AG04449 (cell line): Measurements from ENCODE around the gene THRB.
"Not testable (repeated sequence)": the region's sequence is repeated elsewhere in the genome, so short reads cannot be mapped to it uniquely, and the experiment has no call there.

ENCODE experiments used
- CTCF ChIA-PET: fragments of 350-600 bp; formaldehyde crosslinking; extraction: SDS; loops from one replicate; lab custom pipeline; 2021; ENCODE audit warnings: antibody characterized with exemption; lab: Yijun Ruan, JAX
- POLR2A ChIA-PET: fragments of 400-600, 350-600 bp; formaldehyde crosslinking; extraction: SDS; loops from one replicate; lab custom pipeline; 2020; ENCODE audit warnings: antibody characterized with exemption, inconsistent platforms; lab: Yijun Ruan, JAX
- DNase-seq: peaks from one replicate; pipeline ENCODE4 v3.0.0-alpha.2; 2010; ENCODE audit warnings: low read depth, low spot score
- H3K4me3 ChIP-seq: 2 replicates; pipeline ENCODE4 v1.5.1; 2011; ENCODE audit warnings: low read depth, mild to moderate bottlenecking, control low read depth, low read length
- TF ChIP-seq, protein P1 (sequence below): IDR thresholded peaks from one replicate; pipeline ENCODE4 v1.5.1; 2011; ENCODE audit warnings: mild to moderate bottlenecking, moderate library complexity, low read length, control low read depth, inconsistent platforms; ENCODE audit not compliant: insufficient read depth; ENCODE audit errors: missing control alignments

The THRB gene

GRCh38 chr3:24096271-24096670, 398.4 kb downstream of the THRB start:
- no peak for DNase-seq

DNA sequence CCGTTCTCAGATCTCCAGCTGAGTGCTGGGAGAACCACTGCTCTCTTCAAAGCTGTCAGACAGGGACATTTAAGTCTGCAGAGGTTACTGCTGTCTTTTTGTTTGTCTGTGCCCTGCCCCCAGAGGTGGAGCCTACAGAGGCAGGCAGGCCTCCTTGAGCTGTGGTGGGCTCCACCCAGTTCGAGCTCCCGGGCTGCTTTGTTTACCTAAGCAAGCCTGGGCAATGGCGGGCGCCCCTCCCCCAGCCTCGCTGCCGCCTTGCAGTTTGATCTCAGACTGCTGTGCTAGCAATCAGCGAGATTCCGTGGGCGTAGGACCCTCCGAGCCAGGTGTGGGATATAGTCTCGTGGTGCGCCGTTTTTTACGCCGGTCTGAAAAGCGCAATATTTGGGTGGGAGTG, 399.8 kb downstream of the THRB start:
- POLR2A ChIA-PET, DNase-seq, H3K4me3 ChIP-seq, CTCF ChIA-PET: not testable (repeated sequence)

More at GRCh38 chr3:24096271-24096670, 398.4 kb downstream of the THRB start:
- ChIA-PET POLR2A (no interaction called here), CTCF (no interaction called here)
- H3K4me3 ChIP-seq: no peak overlapping the region
- TF ChIP-seq, protein P1, sequence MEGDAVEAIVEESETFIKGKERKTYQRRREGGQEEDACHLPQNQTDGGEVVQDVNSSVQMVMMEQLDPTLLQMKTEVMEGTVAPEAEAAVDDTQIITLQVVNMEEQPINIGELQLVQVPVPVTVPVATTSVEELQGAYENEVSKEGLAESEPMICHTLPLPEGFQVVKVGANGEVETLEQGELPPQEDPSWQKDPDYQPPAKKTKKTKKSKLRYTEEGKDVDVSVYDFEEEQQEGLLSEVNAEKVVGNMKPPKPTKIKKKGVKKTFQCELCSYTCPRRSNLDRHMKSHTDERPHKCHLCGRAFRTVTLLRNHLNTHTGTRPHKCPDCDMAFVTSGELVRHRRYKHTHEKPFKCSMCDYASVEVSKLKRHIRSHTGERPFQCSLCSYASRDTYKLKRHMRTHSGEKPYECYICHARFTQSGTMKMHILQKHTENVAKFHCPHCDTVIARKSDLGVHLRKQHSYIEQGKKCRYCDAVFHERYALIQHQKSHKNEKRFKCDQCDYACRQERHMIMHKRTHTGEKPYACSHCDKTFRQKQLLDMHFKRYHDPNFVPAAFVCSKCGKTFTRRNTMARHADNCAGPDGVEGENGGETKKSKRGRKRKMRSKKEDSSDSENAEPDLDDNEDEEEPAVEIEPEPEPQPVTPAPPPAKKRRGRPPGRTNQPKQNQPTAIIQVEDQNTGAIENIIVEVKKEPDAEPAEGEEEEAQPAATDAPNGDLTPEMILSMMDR: no peak

- no peak for DNase-seq
- ChIA-PET POLR2A (no interaction called here), CTCF (interaction anchor here (0.8 to 2.8 kb wide), 12 partner anchors 9 to 174 kb away, joined by 3 to 23 read pairs (median 4); no protein-coding TSS in a partner anchor)
- H3K4me3 ChIP-seq: no peak overlapping the region
- TF ChIP-seq, protein P1: peak; percentile 50
These were observed 405.9 kb downstream of the THRB start for GRCh38 chr3:24088782-24089181.

DNA sequence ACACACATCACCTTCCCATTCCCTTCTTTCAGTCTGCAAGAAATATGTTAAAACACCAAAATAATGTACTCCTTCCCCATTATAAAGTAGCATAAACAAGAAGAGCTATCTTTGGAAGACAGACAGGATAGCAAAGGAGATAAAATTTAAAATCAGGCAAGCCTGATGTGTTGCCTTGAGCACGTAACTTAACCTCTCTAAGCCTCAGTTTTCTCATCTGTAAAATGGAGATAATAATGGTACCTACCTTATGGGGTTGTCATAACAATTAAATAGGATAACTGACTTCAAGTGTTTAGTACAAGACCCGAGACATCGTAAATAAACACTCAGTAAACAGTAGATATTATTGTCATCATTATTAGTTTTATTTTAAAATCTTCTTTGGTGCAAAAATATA, 407.2 kb downstream of the THRB start:
- TF ChIP-seq, protein P1: no peak
- ChIA-PET CTCF (interaction anchor here (0.7 to 2.8 kb wide), 6 partner anchors 13 to 154 kb away, joined by 3 to 23 read pairs (median 8); no protein-coding TSS in a partner anchor), POLR2A (no interaction called here)
- no peak for DNase-seq
- H3K4me3 ChIP-seq: no peak overlapping the region

DNA sequence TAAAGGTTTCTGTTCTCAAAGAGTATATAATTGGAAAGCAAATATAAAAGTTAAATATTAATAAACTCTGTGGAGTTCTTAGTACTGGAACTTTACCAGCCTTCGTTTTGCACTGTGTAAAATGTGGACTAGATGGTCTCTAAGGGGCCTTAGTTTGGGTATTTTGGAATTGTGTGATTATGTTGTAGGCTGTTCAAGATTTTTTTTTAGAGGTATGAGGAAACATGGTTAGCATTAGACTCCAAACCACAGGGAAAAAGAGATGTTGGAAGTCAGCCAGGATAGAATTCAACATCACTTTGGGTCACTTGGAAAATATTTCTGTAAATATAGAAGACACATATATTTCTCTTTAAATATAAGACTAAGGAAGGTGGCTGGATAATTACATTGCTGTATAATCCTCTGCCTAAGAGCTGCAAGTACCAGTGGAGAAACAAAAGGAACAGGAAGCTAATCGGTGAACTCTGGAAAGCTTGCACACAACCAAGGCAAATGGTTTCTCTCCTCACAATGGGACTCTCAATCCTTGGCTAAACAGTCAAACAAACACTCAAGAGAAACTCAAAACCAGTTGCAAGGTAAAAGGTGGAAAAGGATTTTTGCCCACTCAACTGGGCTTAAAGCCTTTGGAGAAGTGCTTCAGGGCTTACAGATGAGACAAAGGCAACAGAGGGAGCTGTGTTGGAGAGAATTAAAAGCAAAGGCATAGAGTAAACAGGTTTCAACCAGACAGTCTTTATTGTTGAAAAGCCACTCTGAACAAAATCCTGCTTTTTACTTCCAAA, 407.8 kb downstream of the THRB start:
- H3K4me3 ChIP-seq: no peak overlapping the region
- ChIA-PET POLR2A (no interaction called here), CTCF (interaction anchor here (0.7 to 2.8 kb wide), 4 partner anchors 14 to 151 kb away, joined by 3 to 23 read pairs (median 13); no protein-coding TSS in a partner anchor)
- no peak for DNase-seq
- TF ChIP-seq, protein P1: no peak

GRCh38 chr3:24086206-24086605, 408.4 kb downstream of the THRB start:
- no peak overlapping the region for H3K4me3 ChIP-seq
- ChIA-PET POLR2A (no interaction called here), CTCF (no interaction called here)
- TF ChIP-seq, protein P1: no peak
- DNase-seq: no peak
